GM23338 (cell line): ENCODE data around the gene TENT4B.

Experiments
- POLR2AphosphoS5 ChIP-seq: IDR thresholded peaks from 2 replicates; pipeline ENCODE4 v1.6.1; 2016; ENCODE audit warnings: antibody characterized with exemption, low read depth
- TF ChIP-seq, protein P1 (sequence below), 2 experiments: fragments of 200-600 bp in 1 of 2; sonication (generic) in 1 of 2; conservative IDR thresholded peaks; 2 replicates each; pipeline versions ENCODE4 v1.5.1 to v1.6.1; 2016 to 2017; ENCODE audit warnings: antibody characterized with exemption in 2 of 2, low read depth in 2 of 2, mild to moderate bottlenecking in 2 of 2, moderate library complexity in 1 of 2

GRCh38 chr16:50120711-50121110 is 32.4 kb upstream of the TENT4B start:
- TF ChIP-seq, protein P1, sequence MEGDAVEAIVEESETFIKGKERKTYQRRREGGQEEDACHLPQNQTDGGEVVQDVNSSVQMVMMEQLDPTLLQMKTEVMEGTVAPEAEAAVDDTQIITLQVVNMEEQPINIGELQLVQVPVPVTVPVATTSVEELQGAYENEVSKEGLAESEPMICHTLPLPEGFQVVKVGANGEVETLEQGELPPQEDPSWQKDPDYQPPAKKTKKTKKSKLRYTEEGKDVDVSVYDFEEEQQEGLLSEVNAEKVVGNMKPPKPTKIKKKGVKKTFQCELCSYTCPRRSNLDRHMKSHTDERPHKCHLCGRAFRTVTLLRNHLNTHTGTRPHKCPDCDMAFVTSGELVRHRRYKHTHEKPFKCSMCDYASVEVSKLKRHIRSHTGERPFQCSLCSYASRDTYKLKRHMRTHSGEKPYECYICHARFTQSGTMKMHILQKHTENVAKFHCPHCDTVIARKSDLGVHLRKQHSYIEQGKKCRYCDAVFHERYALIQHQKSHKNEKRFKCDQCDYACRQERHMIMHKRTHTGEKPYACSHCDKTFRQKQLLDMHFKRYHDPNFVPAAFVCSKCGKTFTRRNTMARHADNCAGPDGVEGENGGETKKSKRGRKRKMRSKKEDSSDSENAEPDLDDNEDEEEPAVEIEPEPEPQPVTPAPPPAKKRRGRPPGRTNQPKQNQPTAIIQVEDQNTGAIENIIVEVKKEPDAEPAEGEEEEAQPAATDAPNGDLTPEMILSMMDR (conservative IDR thresholded peaks at IDR 0.05; ENCODE audit: low read depth in 2 of 2): no peak
- no peak for TF ChIP-seq POLR2AphosphoS5
